HEK293 (cell line): ENCODE measurements around the gene TST.

ENCODE experiments used
- CTCF ChIA-PET: fragments of 350-600 bp; formaldehyde crosslinking; extraction: SDS; loops from one replicate; lab custom pipeline; 2021; ENCODE audit warnings: antibody characterized with exemption; lab: Yijun Ruan, JAX
- POLR2A ChIA-PET: fragments of 300-600 bp; formaldehyde crosslinking; extraction: SDS; loops from one replicate; lab custom pipeline; 2020; ENCODE audit warnings: antibody characterized with exemption, inconsistent platforms; lab: Yijun Ruan, JAX
- H3K27ac ChIP-seq: fragments of 200-500 bp; sonication (Bioruptor generic); 2 replicates; pipeline ENCODE4 v1.5.1; 2014; ENCODE audit warnings: low read depth, low read length, control low read depth, inconsistent platforms; ENCODE audit errors: extremely low read depth
- H3K36me3 ChIP-seq, 2 experiments: fragments of 200-500 bp in 1 of 2; sonication (Bioruptor generic) in 1 of 2; 1 replicate in 1 of 2; 2 replicates in 1 of 2; pipeline ENCODE4 v1.5.1; 2014 to 2017; ENCODE audit warnings: inconsistent platforms in 2 of 2, low read length in 2 of 2; ENCODE audit not compliant: control insufficient read depth in 2 of 2, insufficient read depth in 1 of 2
- H3K4me1 ChIP-seq: fragments of 200-500 bp; sonication (Bioruptor generic); 2 replicates; pipeline ENCODE4 v1.5.1; 2014; ENCODE audit warnings: mild to moderate bottlenecking, low read length, inconsistent platforms; ENCODE audit not compliant: control insufficient read depth, insufficient read depth
- H3K4me3 ChIP-seq: 2 replicates; pipeline ENCODE4 v1.5.1; 2011; ENCODE audit warnings: low read depth, mild to moderate bottlenecking, control low read depth, low read length, moderate library complexity
- H3K9me3 ChIP-seq: fragments of 200-500 bp; sonication (Bioruptor generic); 2 replicates; pipeline ENCODE4 v1.5.1; 2014; ENCODE audit warnings: low read depth, low read length, inconsistent platforms; ENCODE audit not compliant: control insufficient read depth, insufficient read depth
- IKZF3 ChIP-seq: fragments of 450-650 bp; IDR thresholded peaks from 2 replicates; pipeline ENCODE4 v1.5.0; 2018; ENCODE audit warnings: missing biosample characterization, mild to moderate bottlenecking, missing genetic modification characterization, moderate library complexity
- OSR2 ChIP-seq: fragments of 450-650 bp; formaldehyde crosslinking; IDR thresholded peaks from 2 replicates; pipeline ENCODE4 v1.5.1; 2016; ENCODE audit warnings: missing biosample characterization, missing genetic modification characterization
- PRDM10 ChIP-seq: fragments of 450-650 bp; formaldehyde crosslinking; IDR thresholded peaks from 2 replicates; pipeline ENCODE4 v1.5.1; 2016; ENCODE audit warnings: missing biosample characterization, missing genetic modification characterization
- TCF7L2 ChIP-seq: IDR thresholded peaks from 2 replicates; pipeline ENCODE4 v1.6.1; 2011; ENCODE audit warnings: low read depth, mild to moderate bottlenecking, inconsistent platforms, low read length, moderate library complexity, borderline replicate concordance
- TRIM28 ChIP-seq: IDR thresholded peaks from 2 replicates; pipeline ENCODE4 v1.6.1; 2011; ENCODE audit warnings: low read length, control low read depth, borderline replicate concordance
- WT1 ChIP-seq: fragments of 450-650 bp; formaldehyde crosslinking; IDR thresholded peaks from 2 replicates; pipeline ENCODE4 v1.5.1; 2016; ENCODE audit warnings: missing biosample characterization, missing genetic modification characterization
- ZBTB44 ChIP-seq: fragments of 450-650 bp; IDR thresholded peaks from 2 replicates; pipeline ENCODE4 v1.5.1; 2018; ENCODE audit warnings: missing biosample characterization, mild to moderate bottlenecking, missing genetic modification characterization
- ZNF394 ChIP-seq: fragments of 450-650 bp; formaldehyde crosslinking; IDR thresholded peaks from 2 replicates; pipeline ENCODE4 v1.5.1; 2016; ENCODE audit warnings: missing biosample characterization, missing genetic modification characterization, mild to moderate bottlenecking, moderate library complexity, borderline replicate concordance
- ZNF433 ChIP-seq: fragments of 450-650 bp; formaldehyde crosslinking; IDR thresholded peaks from 2 replicates; pipeline ENCODE4 v1.5.1; 2016; ENCODE audit warnings: missing biosample characterization, missing genetic modification characterization, low read depth
- ZNF548 ChIP-seq: fragments of 450-650 bp; formaldehyde crosslinking; IDR thresholded peaks from 2 replicates; pipeline ENCODE4 v1.5.1; 2016; ENCODE audit warnings: missing biosample characterization, missing genetic modification characterization
- ZNF555 ChIP-seq: fragments of 450-650 bp; formaldehyde crosslinking; conservative IDR thresholded peaks from 2 replicates; pipeline ENCODE4 v1.5.1; 2017; ENCODE audit warnings: missing biosample characterization, mild to moderate bottlenecking, missing genetic modification characterization, inconsistent platforms
- ZNF610 ChIP-seq: fragments of 450-650 bp; formaldehyde crosslinking; IDR thresholded peaks from 2 replicates; pipeline ENCODE4 v1.5.1; 2016; ENCODE audit warnings: missing biosample characterization, missing genetic modification characterization, borderline replicate concordance
- ZNF658 ChIP-seq: fragments of 450-650 bp; formaldehyde crosslinking; IDR thresholded peaks from 2 replicates; pipeline ENCODE4; 2016; ENCODE audit warnings: missing biosample characterization, missing genetic modification characterization
- ZNF704 ChIP-seq: fragments of 450-650 bp; formaldehyde crosslinking; IDR thresholded peaks from 2 replicates; pipeline ENCODE4 v1.5.1; 2016; ENCODE audit warnings: missing biosample characterization, missing genetic modification characterization
- ZNF76 ChIP-seq: fragments of 450-650 bp; formaldehyde crosslinking; IDR thresholded peaks from 2 replicates; pipeline ENCODE4; 2016; ENCODE audit warnings: low read depth, missing biosample characterization, missing genetic modification characterization, borderline replicate concordance
- ZNF768 ChIP-seq: fragments of 450-650 bp; formaldehyde crosslinking; IDR thresholded peaks from 2 replicates; pipeline ENCODE4 v1.5.1; 2018; ENCODE audit warnings: missing biosample characterization, mild to moderate bottlenecking, missing genetic modification characterization
- TF ChIP-seq, protein P1 (sequence below): fragments of 450-650 bp; formaldehyde crosslinking; IDR thresholded peaks from 2 replicates; pipeline ENCODE4 v1.5.1; 2016; ENCODE audit warnings: missing biosample characterization, missing genetic modification characterization
- TF ChIP-seq, protein P2 (sequence below): fragments of 450-650 bp; formaldehyde crosslinking; IDR thresholded peaks from 2 replicates; pipeline ENCODE4 v1.5.1; 2016; ENCODE audit warnings: missing biosample characterization, missing genetic modification characterization
- TF ChIP-seq, protein P3 (sequence below): fragments of 450-650 bp; formaldehyde crosslinking; IDR thresholded peaks from 2 replicates; pipeline ENCODE4 v1.5.1; 2017; ENCODE audit warnings: missing biosample characterization, missing genetic modification characterization

The TST gene

DNA sequence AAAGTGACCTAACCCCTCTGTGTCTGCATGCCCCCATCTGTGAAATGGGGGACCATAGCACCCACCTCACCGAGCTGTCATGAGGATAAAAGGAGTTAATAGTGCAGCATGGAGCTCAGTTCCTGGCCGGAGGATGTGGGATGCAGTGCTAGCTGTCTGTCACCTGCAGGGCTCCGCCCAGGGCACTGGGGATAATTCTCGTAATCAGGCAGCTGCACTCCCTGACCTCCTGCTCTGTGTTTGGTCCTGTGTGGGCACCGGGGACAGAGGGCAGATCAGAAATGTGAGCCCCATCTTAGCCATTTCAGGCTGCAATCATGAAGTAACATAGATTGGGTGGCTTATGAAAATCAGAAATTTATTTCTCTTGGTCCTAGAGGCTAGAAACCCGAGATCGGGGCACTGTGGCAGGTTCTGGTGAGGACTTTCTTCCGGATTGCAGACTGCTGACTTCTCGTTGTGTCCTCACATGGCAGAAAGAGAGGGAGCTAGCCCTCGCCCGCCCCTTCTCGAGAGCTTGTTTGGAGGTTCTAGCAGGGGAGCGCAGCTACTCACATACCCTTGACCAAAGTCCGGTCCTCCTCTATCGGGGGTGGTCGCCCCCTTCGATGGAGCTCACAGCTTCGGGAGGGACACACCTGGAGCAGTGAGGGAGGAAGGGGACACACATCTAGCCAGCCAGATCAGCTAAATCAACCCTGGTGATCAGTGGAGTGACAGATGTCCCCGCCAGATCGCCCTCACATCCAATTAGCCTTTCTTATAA, 35.5 kb upstream of the TST start:
- H3K27ac ChIP-seq: no peak overlapping the region
- CTCF ChIA-PET: interaction anchor here (0.7 to 2.6 kb wide), 6 partner anchors 9 to 202 kb away, joined by 3 to 9 read pairs (median 4); no protein-coding TSS in a partner anchor
- POLR2A ChIA-PET: interaction anchor here (0.5 kb wide), 1 partner anchor 10 kb away, joined by 3 read pairs; no protein-coding TSS in a partner anchor
- 0 out of 2 replicates have a peak, but pooled peaks have one; percentile 11 for TF ChIP-seq ZNF768
- no peak for TF ChIP-seq ZNF76 (tag by site-specific recombination)
- TF ChIP-seq, protein P1, sequence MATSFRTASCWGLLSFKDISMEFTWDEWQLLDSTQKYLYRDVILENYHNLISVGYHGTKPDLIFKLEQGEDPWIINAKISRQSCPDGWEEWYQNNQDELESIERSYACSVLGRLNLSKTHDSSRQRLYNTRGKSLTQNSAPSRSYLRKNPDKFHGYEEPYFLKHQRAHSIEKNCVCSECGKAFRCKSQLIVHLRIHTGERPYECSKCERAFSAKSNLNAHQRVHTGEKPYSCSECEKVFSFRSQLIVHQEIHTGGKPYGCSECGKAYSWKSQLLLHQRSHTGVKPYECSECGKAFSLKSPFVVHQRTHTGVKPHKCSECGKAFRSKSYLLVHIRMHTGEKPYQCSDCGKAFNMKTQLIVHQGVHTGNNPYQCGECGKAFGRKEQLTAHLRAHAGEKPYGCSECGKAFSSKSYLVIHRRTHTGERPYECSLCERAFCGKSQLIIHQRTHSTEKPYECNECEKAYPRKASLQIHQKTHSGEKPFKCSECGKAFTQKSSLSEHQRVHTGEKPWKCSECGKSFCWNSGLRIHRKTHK (tag by site-specific recombination): no peak
- TF ChIP-seq ZNF433: no peak
- TF ChIP-seq, protein P2, sequence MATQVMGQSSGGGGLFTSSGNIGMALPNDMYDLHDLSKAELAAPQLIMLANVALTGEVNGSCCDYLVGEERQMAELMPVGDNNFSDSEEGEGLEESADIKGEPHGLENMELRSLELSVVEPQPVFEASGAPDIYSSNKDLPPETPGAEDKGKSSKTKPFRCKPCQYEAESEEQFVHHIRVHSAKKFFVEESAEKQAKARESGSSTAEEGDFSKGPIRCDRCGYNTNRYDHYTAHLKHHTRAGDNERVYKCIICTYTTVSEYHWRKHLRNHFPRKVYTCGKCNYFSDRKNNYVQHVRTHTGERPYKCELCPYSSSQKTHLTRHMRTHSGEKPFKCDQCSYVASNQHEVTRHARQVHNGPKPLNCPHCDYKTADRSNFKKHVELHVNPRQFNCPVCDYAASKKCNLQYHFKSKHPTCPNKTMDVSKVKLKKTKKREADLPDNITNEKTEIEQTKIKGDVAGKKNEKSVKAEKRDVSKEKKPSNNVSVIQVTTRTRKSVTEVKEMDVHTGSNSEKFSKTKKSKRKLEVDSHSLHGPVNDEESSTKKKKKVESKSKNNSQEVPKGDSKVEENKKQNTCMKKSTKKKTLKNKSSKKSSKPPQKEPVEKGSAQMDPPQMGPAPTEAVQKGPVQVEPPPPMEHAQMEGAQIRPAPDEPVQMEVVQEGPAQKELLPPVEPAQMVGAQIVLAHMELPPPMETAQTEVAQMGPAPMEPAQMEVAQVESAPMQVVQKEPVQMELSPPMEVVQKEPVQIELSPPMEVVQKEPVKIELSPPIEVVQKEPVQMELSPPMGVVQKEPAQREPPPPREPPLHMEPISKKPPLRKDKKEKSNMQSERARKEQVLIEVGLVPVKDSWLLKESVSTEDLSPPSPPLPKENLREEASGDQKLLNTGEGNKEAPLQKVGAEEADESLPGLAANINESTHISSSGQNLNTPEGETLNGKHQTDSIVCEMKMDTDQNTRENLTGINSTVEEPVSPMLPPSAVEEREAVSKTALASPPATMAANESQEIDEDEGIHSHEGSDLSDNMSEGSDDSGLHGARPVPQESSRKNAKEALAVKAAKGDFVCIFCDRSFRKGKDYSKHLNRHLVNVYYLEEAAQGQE (tag by site-specific recombination): no peak
- TF ChIP-seq OSR2: no peak
- TF ChIP-seq, all 188 proteins: peak for 1
- Histone ChIP-seq H3K9me3 (no peaks in the 10 kb centered on the region), H3K36me3 (peaks cover 0 to 70% of the 10 kb centered on the region in 2 experiments; a peak in 1 of 3 replicates), H3K4me3 (no peak overlapping the region), H3K4me1 (peaks cover 5% of the 10 kb centered on the region; the same call in 1 of the 2 replicates)

GRCh38 chr22:37054056-37054395, 34.8 kb upstream of the TST start:
- POLR2A ChIA-PET: interaction anchor here (0.5 kb wide), 1 partner anchor 9 kb away, joined by 3 read pairs; no protein-coding TSS in a partner anchor
- H3K36me3 ChIP-seq: peaks cover 0 to 63% of the 10 kb centered on the region in 2 experiments; a peak in 1 of 3 replicates
- CTCF ChIA-PET: interaction anchor here (0.8 to 2.6 kb wide), 2 partner anchors 32 to 146 kb away, joined by 3 to 9 read pairs; no protein-coding TSS in a partner anchor
- H3K9me3 ChIP-seq: no peaks in the 10 kb centered on the region
- peaks cover 5% of the 10 kb centered on the region; the same call in 1 of the 2 replicates for H3K4me1 ChIP-seq
- no peak overlapping the region for H3K27ac ChIP-seq
- no peak overlapping the region for H3K4me3 ChIP-seq
- TF ChIP-seq TCF7L2 (no peak), PRDM10 (tag by site-specific recombination) (no peak), ZNF610 (no peak), ZNF658 (tag by site-specific recombination) (no peak), ZNF548 (tag by site-specific recombination) (no peak), ZBTB44 (tag by site-specific recombination) (no peak), ZNF394 (tag by site-specific recombination) (no peak), TRIM28 (no peak), IKZF3 (no peak), ZNF433 (no peak), ZNF704 (tag by site-specific recombination) (no peak), WT1 (tag by site-specific recombination) (no peak), ZNF555 (tag by site-specific recombination) (no peak)
- TF ChIP-seq, protein P3, sequence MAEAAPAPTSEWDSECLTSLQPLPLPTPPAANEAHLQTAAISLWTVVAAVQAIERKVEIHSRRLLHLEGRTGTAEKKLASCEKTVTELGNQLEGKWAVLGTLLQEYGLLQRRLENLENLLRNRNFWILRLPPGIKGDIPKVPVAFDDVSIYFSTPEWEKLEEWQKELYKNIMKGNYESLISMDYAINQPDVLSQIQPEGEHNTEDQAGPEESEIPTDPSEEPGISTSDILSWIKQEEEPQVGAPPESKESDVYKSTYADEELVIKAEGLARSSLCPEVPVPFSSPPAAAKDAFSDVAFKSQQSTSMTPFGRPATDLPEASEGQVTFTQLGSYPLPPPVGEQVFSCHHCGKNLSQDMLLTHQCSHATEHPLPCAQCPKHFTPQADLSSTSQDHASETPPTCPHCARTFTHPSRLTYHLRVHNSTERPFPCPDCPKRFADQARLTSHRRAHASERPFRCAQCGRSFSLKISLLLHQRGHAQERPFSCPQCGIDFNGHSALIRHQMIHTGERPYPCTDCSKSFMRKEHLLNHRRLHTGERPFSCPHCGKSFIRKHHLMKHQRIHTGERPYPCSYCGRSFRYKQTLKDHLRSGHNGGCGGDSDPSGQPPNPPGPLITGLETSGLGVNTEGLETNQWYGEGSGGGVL (tag by site-specific recombination): no peak
